HepG2 (cell line): ENCODE measurements around the gene PTPN12. TPM values are rescaled to one million over a fixed set of nuclear protein-coding genes. Genes with fewer than 3 reads are reported as not detected.

Experiments
- KDM2A ChIP-seq: sonication (generic); formaldehyde crosslinking; IDR thresholded peaks from 2 replicates; pipeline ENCODE4 v1.4.0; 2020; ENCODE audit warnings: low read depth, missing genetic modification reagents, borderline replicate concordance
- MTF2 ChIP-seq: sonication (generic); formaldehyde crosslinking; IDR thresholded peaks from 2 replicates; pipeline ENCODE4 v1.5.0; 2020; ENCODE audit warnings: missing genetic modification reagents, borderline replicate concordance
- NFE2L2 ChIP-seq: fragments of 150-350 bp; IDR thresholded peaks from 2 replicates; pipeline ENCODE4 v1.6.1; 2014; ENCODE audit warnings: low read length
- STAG1 ChIP-seq: sonication (generic); formaldehyde crosslinking; IDR thresholded peaks from 2 replicates; pipeline ENCODE4 v1.4.0; 2020; ENCODE audit warnings: missing genetic modification reagents
- ZBTB8A ChIP-seq: sonication (generic); formaldehyde crosslinking; IDR thresholded peaks from 2 replicates; pipeline ENCODE4 v1.4.0; 2020; ENCODE audit warnings: mild to moderate bottlenecking, low read depth, missing genetic modification reagents, borderline replicate concordance
- ZNF33A ChIP-seq: sonication (generic); formaldehyde crosslinking; IDR thresholded peaks from 2 replicates; pipeline ENCODE4 v1.5.1; 2020; ENCODE audit warnings: missing genetic modification reagents, mild to moderate bottlenecking, moderate library complexity, borderline replicate concordance
- ZNF446 ChIP-seq: sonication (generic); formaldehyde crosslinking; IDR thresholded peaks from 2 replicates; pipeline ENCODE4 v1.5.0; 2020; ENCODE audit warnings: mild to moderate bottlenecking, missing genetic modification reagents
- ZNF768 ChIP-seq: sonication (generic); formaldehyde crosslinking; IDR thresholded peaks from 2 replicates; pipeline ENCODE4 v1.4.0; 2020; ENCODE audit warnings: missing genetic modification reagents
- ZSCAN31 ChIP-seq: sonication (generic); formaldehyde crosslinking; IDR thresholded peaks from 2 replicates; pipeline ENCODE4 v1.5.0; 2020; ENCODE audit warnings: low read depth, mild to moderate bottlenecking, missing genetic modification reagents
- polyA plus RNA-seq, 8 experiments: library from polyadenylated mRNA; depleted of rRNA in 3 of 8; stranded (reverse) in 7 of 8; unstranded in 1 of 8; fragments of >200 nt; fragmentation: Illumina TruSeq in 4 of 8; extraction: Trizol in 4 of 8; gene quantifications; 2 replicates each; pipeline versions ENCODE4 v1.2.1 to v1.2.3, GENCODE V29; 2011 to 2016; ENCODE audit warnings: low read depth in 4 of 8, missing spikeins in 1 of 8, mixed read lengths in 1 of 8; ENCODE audit not compliant: insufficient read depth in 1 of 8
- total RNA-seq, 5 experiments: library from RNA; depleted of rRNA; stranded (reverse); fragments of >200 nt; fragmentation: Illumina TruSeq; extraction: Trizol; gene quantifications; 2 replicates each; pipeline ENCODE4 v1.2.3, GENCODE V29; 2016; ENCODE audit warnings: low read depth in 1 of 5
- TF ChIP-seq, protein P1 (sequence below): sonication (generic); formaldehyde crosslinking; IDR thresholded peaks from 2 replicates; pipeline ENCODE4 v1.4.0; 2020; ENCODE audit warnings: missing genetic modification reagents
- TF ChIP-seq, protein P2 (sequence below), 2 experiments: fragments of 450-650 bp in 1 of 2; sonication (generic) in 1 of 2; formaldehyde crosslinking in 1 of 2; IDR thresholded peaks; 2 replicates each; pipeline versions ENCODE4 v1.6.1 to v1.8.0; 2016 to 2022; ENCODE audit warnings: antibody characterized with exemption in 1 of 2, mild to moderate bottlenecking in 1 of 2, missing genetic modification reagents in 1 of 2
- TF ChIP-seq, protein P3 (sequence below): sonication (generic); formaldehyde crosslinking; IDR thresholded peaks from 2 replicates; pipeline ENCODE4 v1.4.0; 2020; ENCODE audit warnings: missing genetic modification reagents
- TF ChIP-seq, protein P4 (sequence below): sonication (generic); formaldehyde crosslinking; IDR thresholded peaks from 2 replicates; pipeline ENCODE4 v1.4.0; 2020; ENCODE audit warnings: missing genetic modification reagents

The PTPN12 gene
- total and polyA plus RNA-seq, 2 of the 13 experiments (the other 11 are each of a cell fraction or from before 2014, with no cell fraction given), result 22.9 to 56.8 TPM

DNA sequence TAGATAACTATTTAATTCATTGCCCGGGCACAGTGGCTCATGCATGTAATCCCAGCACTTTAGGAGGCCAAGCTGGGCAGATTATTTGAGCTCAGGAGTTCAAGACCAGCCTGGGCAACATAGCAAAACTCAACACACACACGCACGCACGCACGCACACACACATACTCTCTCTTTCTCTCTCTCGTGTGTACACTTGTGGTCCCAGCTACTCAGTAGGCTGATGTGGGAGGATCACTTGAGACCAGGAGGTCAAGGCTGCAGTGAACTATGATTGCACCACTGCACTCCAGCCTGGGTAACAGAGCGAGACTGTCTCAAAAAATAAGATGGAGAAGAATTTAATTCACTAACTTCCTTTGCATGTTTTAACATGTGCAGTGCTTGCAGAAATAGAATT, 38.1 kb downstream of the PTPN12 start (continued):
- no peak for TF ChIP-seq NFE2L2
- no peak for TF ChIP-seq MTF2 (CRISPR knock-in tag)
- TF ChIP-seq, protein P1, sequence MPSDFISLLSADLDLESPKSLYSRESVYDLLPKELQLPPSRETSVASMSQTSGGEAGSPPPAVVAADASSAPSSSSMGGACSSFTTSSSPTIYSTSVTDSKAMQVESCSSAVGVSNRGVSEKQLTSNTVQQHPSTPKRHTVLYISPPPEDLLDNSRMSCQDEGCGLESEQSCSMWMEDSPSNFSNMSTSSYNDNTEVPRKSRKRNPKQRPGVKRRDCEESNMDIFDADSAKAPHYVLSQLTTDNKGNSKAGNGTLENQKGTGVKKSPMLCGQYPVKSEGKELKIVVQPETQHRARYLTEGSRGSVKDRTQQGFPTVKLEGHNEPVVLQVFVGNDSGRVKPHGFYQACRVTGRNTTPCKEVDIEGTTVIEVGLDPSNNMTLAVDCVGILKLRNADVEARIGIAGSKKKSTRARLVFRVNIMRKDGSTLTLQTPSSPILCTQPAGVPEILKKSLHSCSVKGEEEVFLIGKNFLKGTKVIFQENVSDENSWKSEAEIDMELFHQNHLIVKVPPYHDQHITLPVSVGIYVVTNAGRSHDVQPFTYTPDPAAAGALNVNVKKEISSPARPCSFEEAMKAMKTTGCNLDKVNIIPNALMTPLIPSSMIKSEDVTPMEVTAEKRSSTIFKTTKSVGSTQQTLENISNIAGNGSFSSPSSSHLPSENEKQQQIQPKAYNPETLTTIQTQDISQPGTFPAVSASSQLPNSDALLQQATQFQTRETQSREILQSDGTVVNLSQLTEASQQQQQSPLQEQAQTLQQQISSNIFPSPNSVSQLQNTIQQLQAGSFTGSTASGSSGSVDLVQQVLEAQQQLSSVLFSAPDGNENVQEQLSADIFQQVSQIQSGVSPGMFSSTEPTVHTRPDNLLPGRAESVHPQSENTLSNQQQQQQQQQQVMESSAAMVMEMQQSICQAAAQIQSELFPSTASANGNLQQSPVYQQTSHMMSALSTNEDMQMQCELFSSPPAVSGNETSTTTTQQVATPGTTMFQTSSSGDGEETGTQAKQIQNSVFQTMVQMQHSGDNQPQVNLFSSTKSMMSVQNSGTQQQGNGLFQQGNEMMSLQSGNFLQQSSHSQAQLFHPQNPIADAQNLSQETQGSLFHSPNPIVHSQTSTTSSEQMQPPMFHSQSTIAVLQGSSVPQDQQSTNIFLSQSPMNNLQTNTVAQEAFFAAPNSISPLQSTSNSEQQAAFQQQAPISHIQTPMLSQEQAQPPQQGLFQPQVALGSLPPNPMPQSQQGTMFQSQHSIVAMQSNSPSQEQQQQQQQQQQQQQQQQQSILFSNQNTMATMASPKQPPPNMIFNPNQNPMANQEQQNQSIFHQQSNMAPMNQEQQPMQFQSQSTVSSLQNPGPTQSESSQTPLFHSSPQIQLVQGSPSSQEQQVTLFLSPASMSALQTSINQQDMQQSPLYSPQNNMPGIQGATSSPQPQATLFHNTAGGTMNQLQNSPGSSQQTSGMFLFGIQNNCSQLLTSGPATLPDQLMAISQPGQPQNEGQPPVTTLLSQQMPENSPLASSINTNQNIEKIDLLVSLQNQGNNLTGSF (CRISPR knock-in tag), result no peak
- TF ChIP-seq, protein P2, sequence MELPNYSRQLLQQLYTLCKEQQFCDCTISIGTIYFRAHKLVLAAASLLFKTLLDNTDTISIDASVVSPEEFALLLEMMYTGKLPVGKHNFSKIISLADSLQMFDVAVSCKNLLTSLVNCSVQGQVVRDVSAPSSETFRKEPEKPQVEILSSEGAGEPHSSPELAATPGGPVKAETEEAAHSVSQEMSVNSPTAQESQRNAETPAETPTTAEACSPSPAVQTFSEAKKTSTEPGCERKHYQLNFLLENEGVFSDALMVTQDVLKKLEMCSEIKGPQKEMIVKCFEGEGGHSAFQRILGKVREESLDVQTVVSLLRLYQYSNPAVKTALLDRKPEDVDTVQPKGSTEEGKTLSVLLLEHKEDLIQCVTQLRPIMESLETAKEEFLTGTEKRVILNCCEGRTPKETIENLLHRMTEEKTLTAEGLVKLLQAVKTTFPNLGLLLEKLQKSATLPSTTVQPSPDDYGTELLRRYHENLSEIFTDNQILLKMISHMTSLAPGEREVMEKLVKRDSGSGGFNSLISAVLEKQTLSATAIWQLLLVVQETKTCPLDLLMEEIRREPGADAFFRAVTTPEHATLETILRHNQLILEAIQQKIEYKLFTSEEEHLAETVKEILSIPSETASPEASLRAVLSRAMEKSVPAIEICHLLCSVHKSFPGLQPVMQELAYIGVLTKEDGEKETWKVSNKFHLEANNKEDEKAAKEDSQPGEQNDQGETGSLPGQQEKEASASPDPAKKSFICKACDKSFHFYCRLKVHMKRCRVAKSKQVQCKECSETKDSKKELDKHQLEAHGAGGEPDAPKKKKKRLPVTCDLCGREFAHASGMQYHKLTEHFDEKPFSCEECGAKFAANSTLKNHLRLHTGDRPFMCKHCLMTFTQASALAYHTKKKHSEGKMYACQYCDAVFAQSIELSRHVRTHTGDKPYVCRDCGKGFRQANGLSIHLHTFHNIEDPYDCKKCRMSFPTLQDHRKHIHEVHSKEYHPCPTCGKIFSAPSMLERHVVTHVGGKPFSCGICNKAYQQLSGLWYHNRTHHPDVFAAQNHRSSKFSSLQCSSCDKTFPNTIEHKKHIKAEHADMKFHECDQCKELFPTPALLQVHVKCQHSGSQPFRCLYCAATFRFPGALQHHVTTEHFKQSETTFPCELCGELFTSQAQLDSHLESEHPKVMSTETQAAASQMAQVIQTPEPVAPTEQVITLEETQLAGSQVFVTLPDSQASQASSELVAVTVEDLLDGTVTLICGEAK (IDR thresholded peaks at IDR 0.05), result no peak
- TF ChIP-seq, protein P2 (CRISPR knock-in tag; IDR thresholded peaks at IDR 0.05), result no peak
- no peak for TF ChIP-seq ZNF33A (CRISPR knock-in tag)
- TF ChIP-seq ZNF446 (CRISPR knock-in tag), result no peak
- no peak for TF ChIP-seq STAG1 (CRISPR knock-in tag)
- TF ChIP-seq, protein P3, sequence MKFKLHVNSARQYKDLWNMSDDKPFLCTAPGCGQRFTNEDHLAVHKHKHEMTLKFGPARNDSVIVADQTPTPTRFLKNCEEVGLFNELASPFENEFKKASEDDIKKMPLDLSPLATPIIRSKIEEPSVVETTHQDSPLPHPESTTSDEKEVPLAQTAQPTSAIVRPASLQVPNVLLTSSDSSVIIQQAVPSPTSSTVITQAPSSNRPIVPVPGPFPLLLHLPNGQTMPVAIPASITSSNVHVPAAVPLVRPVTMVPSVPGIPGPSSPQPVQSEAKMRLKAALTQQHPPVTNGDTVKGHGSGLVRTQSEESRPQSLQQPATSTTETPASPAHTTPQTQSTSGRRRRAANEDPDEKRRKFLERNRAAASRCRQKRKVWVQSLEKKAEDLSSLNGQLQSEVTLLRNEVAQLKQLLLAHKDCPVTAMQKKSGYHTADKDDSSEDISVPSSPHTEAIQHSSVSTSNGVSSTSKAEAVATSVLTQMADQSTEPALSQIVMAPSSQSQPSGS, result peak; percentile 40; the same call in 1 of the 2 replicates
- TF ChIP-seq KDM2A, result 0 out of 2 replicates have a peak, but pooled peaks have one; percentile 18
- TF ChIP-seq ZSCAN31 (CRISPR knock-in tag), result no peak
- TF ChIP-seq ZBTB8A, result no peak
- TF ChIP-seq ZNF768, result no peak
- TF ChIP-seq, protein P4, sequence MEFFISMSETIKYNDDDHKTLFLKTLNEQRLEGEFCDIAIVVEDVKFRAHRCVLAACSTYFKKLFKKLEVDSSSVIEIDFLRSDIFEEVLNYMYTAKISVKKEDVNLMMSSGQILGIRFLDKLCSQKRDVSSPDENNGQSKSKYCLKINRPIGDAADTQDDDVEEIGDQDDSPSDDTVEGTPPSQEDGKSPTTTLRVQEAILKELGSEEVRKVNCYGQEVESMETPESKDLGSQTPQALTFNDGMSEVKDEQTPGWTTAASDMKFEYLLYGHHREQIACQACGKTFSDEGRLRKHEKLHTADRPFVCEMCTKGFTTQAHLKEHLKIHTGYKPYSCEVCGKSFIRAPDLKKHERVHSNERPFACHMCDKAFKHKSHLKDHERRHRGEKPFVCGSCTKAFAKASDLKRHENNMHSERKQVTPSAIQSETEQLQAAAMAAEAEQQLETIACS, result no peak
